DND-41 (cell line): ENCODE measurements around the gene CFAP410.

Source experiments
- ATAC-seq: fragments of 200-7000 bp; cut with Tn5 transposase; 3 replicates; pipeline ENCODE4 v1.9.1; 2021; ENCODE audit warnings: low read depth; ENCODE audit not compliant: insufficient read depth
- DNase-seq: peaks from one replicate; pipeline ENCODE4 v3.0.0-alpha.2; 2020
- H2AFZ ChIP-seq: 2 replicates; pipeline ENCODE4 v1.6.0; 2012; ENCODE audit warnings: low read depth, low read length
- H3K27ac ChIP-seq: 2 replicates; pipeline ENCODE4 v1.5.1; 2012; ENCODE audit warnings: low read length, inconsistent platforms
- H3K27me3 ChIP-seq: fragments of 200-600 bp; sonication (generic); 2 replicates; pipeline ENCODE4 v1.6.0; 2012; ENCODE audit warnings: low read length, mild to moderate bottlenecking, inconsistent platforms; ENCODE audit not compliant: insufficient read depth, poor library complexity
- H3K36me3 ChIP-seq: 2 replicates; pipeline ENCODE4 v1.5.1; 2012; ENCODE audit warnings: low read length, inconsistent platforms; ENCODE audit not compliant: insufficient read depth
- H3K4me1 ChIP-seq: 2 replicates; pipeline ENCODE4 v1.5.1; 2012; ENCODE audit warnings: mild to moderate bottlenecking, low read length; ENCODE audit not compliant: insufficient read depth
- H3K4me2 ChIP-seq: 2 replicates; pipeline ENCODE4 v1.6.0; 2012; ENCODE audit warnings: mild to moderate bottlenecking, moderate library complexity, low read length, inconsistent platforms; ENCODE audit not compliant: insufficient read depth
- H3K4me3 ChIP-seq, 2 experiments: fragments of 200-600 bp in 1 of 2; shearing (Covaris generic) in 1 of 2; 2 replicates each; pipeline ENCODE4 v1.5.1; 2012 to 2016; ENCODE audit warnings: inconsistent platforms in 2 of 2, low read length in 2 of 2, mild to moderate bottlenecking in 2 of 2, low read depth in 1 of 2, moderate library complexity in 1 of 2
- H3K79me2 ChIP-seq: 2 replicates; pipeline ENCODE4 v1.6.0; 2012; ENCODE audit warnings: low read length, inconsistent platforms; ENCODE audit not compliant: insufficient read depth
- H3K9ac ChIP-seq: 2 replicates; pipeline ENCODE4 v1.6.0; 2012; ENCODE audit warnings: low read depth, mild to moderate bottlenecking, inconsistent platforms, low read length, moderate library complexity
- H3K9me3 ChIP-seq: 2 replicates; pipeline ENCODE4 v1.5.1; 2012; ENCODE audit warnings: low read length, moderate library complexity, mild to moderate bottlenecking, inconsistent platforms; ENCODE audit not compliant: insufficient read depth, severe bottlenecking
- H4K20me1 ChIP-seq: 2 replicates; pipeline ENCODE4 v1.6.0; 2012; ENCODE audit warnings: low read length; ENCODE audit not compliant: insufficient read depth
- CTCF ChIP-seq: IDR thresholded peaks from 2 replicates; pipeline ENCODE4 v1.5.1; 2012; ENCODE audit warnings: borderline replicate concordance, low read length, moderate library complexity, mild to moderate bottlenecking; ENCODE audit not compliant: poor library complexity, severe bottlenecking; ENCODE audit errors: extremely low read depth
- EZH2 ChIP-seq: IDR thresholded peaks from 3 replicates; pipeline ENCODE4 v1.6.1; 2012; ENCODE audit warnings: borderline replicate concordance, low read depth, mild to moderate bottlenecking, moderate library complexity, low read length, inconsistent platforms; ENCODE audit not compliant: severe bottlenecking

CFAP410 gene

GRCh38 chr21:44379515-44379848 lies 40.3 kb upstream of the CFAP410 start:
- H4K20me1 ChIP-seq, result no peaks in the 10 kb centered on the region
- H3K27ac ChIP-seq, result no peak overlapping the region
- H2AFZ ChIP-seq, result no peak overlapping the region
- H3K9me3 ChIP-seq, result no peaks in the 10 kb centered on the region
- no peaks in the 10 kb centered on the region for H3K27me3 ChIP-seq
- no peak for ATAC-seq
- TF ChIP-seq EZH2 (no peak), CTCF (no peak)
- no peak overlapping the region for H3K4me2 ChIP-seq
- no peak overlapping the region for H3K9ac ChIP-seq
- no peaks in the 10 kb centered on the region for H3K4me1 ChIP-seq
- H3K79me2 ChIP-seq, result no peaks in the 10 kb centered on the region
- H3K4me3 ChIP-seq, result no peak overlapping the region
- H3K36me3 ChIP-seq, result no peaks in the 10 kb centered on the region
- DNase-seq, result no peak

- Histone ChIP-seq H3K4me3 (no peak overlapping the region), H4K20me1 (no peaks in the 10 kb centered on the region), H3K4me2 (no peak overlapping the region), H3K9me3 (no peaks in the 10 kb centered on the region), H3K4me1 (no peaks in the 10 kb centered on the region), H3K79me2 (no peaks in the 10 kb centered on the region), H3K27ac (no peak overlapping the region), H2AFZ (no peak overlapping the region), H3K9ac (no peak overlapping the region), H3K27me3 (no peaks in the 10 kb centered on the region), H3K36me3 (no peaks in the 10 kb centered on the region)
- DNase-seq (no peak), ATAC-seq (no peak)
- TF ChIP-seq CTCF, result no peak
- TF ChIP-seq EZH2, result no peak
Measured at GRCh38 chr21:44378646-44379514, 39.7 kb upstream of the CFAP410 start.

GRCh38 chr21:44377922-44378645 lies 38.9 kb upstream of the CFAP410 start:
- Histone ChIP-seq H3K4me2 (no peak overlapping the region), H3K9me3 (no peaks in the 10 kb centered on the region), H3K9ac (no peak overlapping the region), H3K4me3 (no peak overlapping the region), H3K79me2 (no peaks in the 10 kb centered on the region), H3K27me3 (no peaks in the 10 kb centered on the region), H4K20me1 (no peaks in the 10 kb centered on the region), H3K27ac (no peak overlapping the region), H3K4me1 (no peaks in the 10 kb centered on the region), H3K36me3 (no peaks in the 10 kb centered on the region), H2AFZ (no peak overlapping the region)
- ATAC-seq (no peak), DNase-seq (no peak)
- TF ChIP-seq EZH2 (no peak), CTCF (no peak)
